A673 (cell line): Measurements from ENCODE around the gene RAP1GAP2.

Experiments used
- CTCF ChIP-seq: fragments of 300-800, 200-600 bp; sonication (generic); conservative IDR thresholded peaks from 2 replicates; pipeline ENCODE4 v1.5.1; 2017; ENCODE audit warnings: low read depth, mild to moderate bottlenecking, antibody characterized with exemption, low read length, moderate library complexity, mixed read lengths
- EZH2 ChIP-seq: fragments of 200-600 bp; sonication (generic); IDR thresholded peaks from 2 replicates; pipeline ENCODE4 v1.6.1; 2017; ENCODE audit warnings: borderline replicate concordance, low read depth, mild to moderate bottlenecking, mixed read lengths, antibody characterized with exemption, low read length; ENCODE audit not compliant: poor library complexity, severe bottlenecking

- TF ChIP-seq EZH2 (no peak), CTCF (no peak)
Measured at GRCh38 chr17:2758870-2759269, 37.4 kb upstream of the RAP1GAP2 start.
